Measurements from ENCODE around the gene SLC35F4.

- TF ChIP-seq, protein P1, sequence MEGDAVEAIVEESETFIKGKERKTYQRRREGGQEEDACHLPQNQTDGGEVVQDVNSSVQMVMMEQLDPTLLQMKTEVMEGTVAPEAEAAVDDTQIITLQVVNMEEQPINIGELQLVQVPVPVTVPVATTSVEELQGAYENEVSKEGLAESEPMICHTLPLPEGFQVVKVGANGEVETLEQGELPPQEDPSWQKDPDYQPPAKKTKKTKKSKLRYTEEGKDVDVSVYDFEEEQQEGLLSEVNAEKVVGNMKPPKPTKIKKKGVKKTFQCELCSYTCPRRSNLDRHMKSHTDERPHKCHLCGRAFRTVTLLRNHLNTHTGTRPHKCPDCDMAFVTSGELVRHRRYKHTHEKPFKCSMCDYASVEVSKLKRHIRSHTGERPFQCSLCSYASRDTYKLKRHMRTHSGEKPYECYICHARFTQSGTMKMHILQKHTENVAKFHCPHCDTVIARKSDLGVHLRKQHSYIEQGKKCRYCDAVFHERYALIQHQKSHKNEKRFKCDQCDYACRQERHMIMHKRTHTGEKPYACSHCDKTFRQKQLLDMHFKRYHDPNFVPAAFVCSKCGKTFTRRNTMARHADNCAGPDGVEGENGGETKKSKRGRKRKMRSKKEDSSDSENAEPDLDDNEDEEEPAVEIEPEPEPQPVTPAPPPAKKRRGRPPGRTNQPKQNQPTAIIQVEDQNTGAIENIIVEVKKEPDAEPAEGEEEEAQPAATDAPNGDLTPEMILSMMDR (IDR thresholded peaks at IDR 0.05; ENCODE audit: low read depth, low read length), result no peak
- TF ChIP-seq, protein P2, sequence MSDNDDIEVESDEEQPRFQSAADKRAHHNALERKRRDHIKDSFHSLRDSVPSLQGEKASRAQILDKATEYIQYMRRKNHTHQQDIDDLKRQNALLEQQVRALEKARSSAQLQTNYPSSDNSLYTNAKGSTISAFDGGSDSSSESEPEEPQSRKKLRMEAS (IDR thresholded peaks at IDR 0.05; ENCODE audit: low read depth, low read length), result no peak
- TF ChIP-seq POLR2A (IDR thresholded peaks at IDR 0.05; ENCODE audit: extremely low read depth, insufficient read length), result no peak
Measured at GRCh38 chr14:57811998-57812546, 53.8 kb downstream of the SLC35F4 start.

Data from NB4 (cell line).